ENCODE measurements around the gene ASAP2. TPM values are rescaled to one million over a fixed set of nuclear protein-coding genes. Genes with fewer than 3 reads are reported as not detected.
"Not testable (repeated sequence)": the region's sequence is repeated elsewhere in the genome, so short reads cannot be mapped to it uniquely, and the experiment has no call there.

ASAP2 gene
- total RNA-seq, 4 donors from 2014 or later, result 28.2 to 38.0 (median 31.7) TPM

DNA sequence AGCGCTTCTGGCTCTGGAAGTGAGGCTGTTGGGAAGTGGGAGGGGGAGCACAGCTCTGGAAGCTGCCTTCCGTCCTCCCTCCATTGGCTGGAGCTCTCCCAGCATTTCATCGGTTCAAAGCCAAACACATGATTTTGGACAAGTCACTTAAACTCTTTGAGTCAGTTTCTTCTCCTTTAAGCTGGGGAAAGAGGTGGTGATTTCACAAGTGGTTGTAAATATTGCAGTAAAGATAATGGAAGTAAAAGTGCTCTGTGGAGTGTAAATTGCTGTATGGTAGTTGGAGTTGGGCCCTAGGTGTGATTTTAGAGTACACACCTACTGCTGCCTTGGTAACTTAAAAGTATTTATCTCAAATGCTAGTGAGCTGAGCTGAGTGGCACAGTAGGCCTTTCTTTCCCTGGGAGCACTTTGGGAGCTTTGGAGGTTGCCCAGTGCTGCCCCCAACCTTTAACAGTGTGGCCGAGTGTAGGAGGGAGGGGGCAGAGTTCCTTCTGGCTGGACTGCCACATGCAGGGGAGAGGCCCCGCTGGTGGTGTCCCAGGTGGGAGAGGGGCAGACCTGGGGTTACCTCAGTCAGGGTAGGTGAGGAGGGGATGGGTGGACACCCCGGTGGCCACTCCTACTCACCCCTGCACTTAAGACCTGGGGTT, 54.7 kb downstream of the ASAP2 start:
- no peak for DNase-seq (ENCODE audit: low spot score in 2 of 2)
- Histone ChIP-seq H3K4me1 (peaks cover 0 to 93% (median 73%) of the 10 kb centered on the region in 4 donors), H3K36me3 (no peaks in the 10 kb centered on the region), H3K27me3 (no peaks in the 10 kb centered on the region), H3K27ac (peak overlapping the region; percentile 71 to 93 (median 80)), H3K9me3 (no peaks in the 10 kb centered on the region), H3K4me3 (no peak overlapping the region)
- 40 to 49% methylated on average over 6 of the region's 6 CpGs for WGBS, 2 donors
- TF ChIP-seq EP300 (IDR thresholded peaks at IDR 0.05), result peak in 1 of 2 donors; percentile 31
- TF ChIP-seq, protein P1, sequence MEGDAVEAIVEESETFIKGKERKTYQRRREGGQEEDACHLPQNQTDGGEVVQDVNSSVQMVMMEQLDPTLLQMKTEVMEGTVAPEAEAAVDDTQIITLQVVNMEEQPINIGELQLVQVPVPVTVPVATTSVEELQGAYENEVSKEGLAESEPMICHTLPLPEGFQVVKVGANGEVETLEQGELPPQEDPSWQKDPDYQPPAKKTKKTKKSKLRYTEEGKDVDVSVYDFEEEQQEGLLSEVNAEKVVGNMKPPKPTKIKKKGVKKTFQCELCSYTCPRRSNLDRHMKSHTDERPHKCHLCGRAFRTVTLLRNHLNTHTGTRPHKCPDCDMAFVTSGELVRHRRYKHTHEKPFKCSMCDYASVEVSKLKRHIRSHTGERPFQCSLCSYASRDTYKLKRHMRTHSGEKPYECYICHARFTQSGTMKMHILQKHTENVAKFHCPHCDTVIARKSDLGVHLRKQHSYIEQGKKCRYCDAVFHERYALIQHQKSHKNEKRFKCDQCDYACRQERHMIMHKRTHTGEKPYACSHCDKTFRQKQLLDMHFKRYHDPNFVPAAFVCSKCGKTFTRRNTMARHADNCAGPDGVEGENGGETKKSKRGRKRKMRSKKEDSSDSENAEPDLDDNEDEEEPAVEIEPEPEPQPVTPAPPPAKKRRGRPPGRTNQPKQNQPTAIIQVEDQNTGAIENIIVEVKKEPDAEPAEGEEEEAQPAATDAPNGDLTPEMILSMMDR (IDR thresholded peaks at IDR 0.05), result no peak
- no peak for TF ChIP-seq POLR2A (IDR thresholded peaks at IDR 0.05)

DNA sequence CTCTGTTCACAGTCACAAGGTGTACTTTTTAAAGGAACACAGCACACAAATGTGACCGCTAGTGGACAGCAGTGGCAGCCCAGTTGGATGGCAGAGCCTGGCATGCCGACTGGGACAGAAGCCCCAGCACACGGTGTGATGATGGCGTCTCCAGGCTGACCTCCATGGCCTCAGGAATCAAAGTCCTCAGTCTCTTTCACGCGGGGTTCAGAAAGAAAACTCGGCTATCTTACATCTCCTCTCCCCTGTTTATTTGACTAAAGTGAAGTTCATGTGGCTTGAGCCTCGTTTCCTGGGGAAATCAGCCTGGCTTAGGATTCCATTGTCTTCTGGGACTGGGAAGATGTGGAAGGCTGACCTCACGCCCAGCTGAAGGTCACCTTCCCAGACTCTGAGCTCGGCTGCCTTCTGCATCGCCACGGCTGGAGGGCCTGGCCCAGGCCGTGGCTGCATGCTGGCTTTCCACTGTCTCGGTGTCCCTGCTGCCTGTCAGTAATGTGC, 56.1 kb downstream of the ASAP2 start:
- no peaks in the 10 kb centered on the region for H3K36me3 ChIP-seq
- no peaks in the 10 kb centered on the region for H3K27me3 ChIP-seq
- H3K9me3 ChIP-seq, result no peaks in the 10 kb centered on the region
- no peak for DNase-seq (ENCODE audit: low spot score in 2 of 2)
- H3K27ac ChIP-seq, result peak overlapping the region; percentile 37 to 93 (median 69)
- peaks cover 0 to 83% (median 63%) of the 10 kb centered on the region in 4 donors for H3K4me1 ChIP-seq
- TF ChIP-seq, protein P1 (IDR thresholded peaks at IDR 0.05), result no peak
- TF ChIP-seq POLR2A (IDR thresholded peaks at IDR 0.05) (no peak), EP300 (IDR thresholded peaks at IDR 0.05) (no peak)
- no peak overlapping the region for H3K4me3 ChIP-seq
- 22 to 31% methylated on average over 14 of the region's 14 CpGs for WGBS, 2 donors

DNA sequence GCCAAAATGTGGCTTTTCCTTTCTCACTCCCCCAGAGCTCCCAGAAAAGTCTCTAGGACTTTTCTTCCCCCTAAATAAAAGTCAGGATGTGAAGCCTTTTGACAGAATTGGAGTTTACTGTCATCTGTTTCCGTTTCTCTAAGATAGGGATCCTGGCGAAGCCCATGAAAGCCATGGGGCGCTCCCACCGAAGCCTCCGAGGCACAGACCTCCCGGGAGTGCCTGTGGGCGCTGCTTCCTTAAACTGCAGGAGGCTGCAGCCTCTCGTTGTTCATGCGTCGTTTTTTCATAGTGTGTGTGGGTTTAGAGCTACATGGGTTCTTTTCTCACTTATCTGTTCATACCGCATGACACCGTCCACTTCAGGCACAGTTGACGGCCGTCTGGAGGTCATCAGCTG, 56.8 kb downstream of the ASAP2 start:
- Histone ChIP-seq H3K4me1 (peaks cover 0 to 76% (median 60%) of the 10 kb centered on the region in 4 donors), H3K9me3 (no peaks in the 10 kb centered on the region), H3K36me3 (no peaks in the 10 kb centered on the region), H3K27ac (peak overlapping the region; percentile 37 to 93 (median 69)), H3K27me3 (no peaks in the 10 kb centered on the region), H3K4me3 (no peak overlapping the region)
- 27 to 28% methylated on average over 14 of the region's 14 CpGs for WGBS, 2 donors
- TF ChIP-seq POLR2A (IDR thresholded peaks at IDR 0.05) (no peak), EP300 (IDR thresholded peaks at IDR 0.05) (no peak)
- TF ChIP-seq, protein P1 (IDR thresholded peaks at IDR 0.05), result no peak
- no peak for DNase-seq (ENCODE audit: low spot score in 2 of 2)

DNA sequence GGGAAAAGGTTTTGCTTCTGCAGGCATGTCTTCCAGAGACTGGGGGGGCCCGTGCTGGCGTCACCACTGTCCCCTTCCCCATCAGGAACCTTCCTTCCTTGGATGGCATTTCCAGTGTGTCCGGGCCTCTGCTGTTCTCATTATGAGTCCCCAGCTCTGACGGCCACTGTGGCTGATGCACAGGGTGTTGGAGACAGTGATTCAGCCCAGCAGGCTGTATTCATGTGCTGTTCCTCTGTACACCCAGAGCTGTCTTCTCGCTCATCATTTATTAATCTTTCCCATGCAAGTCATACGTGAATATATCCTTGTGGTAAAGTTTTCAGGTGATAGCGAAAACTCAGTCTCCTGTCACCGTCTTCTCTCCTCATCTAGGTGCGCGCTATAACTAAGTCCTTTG, 57.7 kb downstream of the ASAP2 start:
- H3K4me3 ChIP-seq, result no peak overlapping the region
- DNase-seq (ENCODE audit: low spot score in 2 of 2), result no peak
- H3K36me3 ChIP-seq, result no peaks in the 10 kb centered on the region
- no peaks in the 10 kb centered on the region for H3K9me3 ChIP-seq
- TF ChIP-seq EP300 (IDR thresholded peaks at IDR 0.05) (no peak), POLR2A (IDR thresholded peaks at IDR 0.05) (no peak)
- TF ChIP-seq, protein P1 (IDR thresholded peaks at IDR 0.05), result no peak
- H3K4me1 ChIP-seq, result peaks cover 0 to 68% (median 55%) of the 10 kb centered on the region in 4 donors
- WGBS, 2 donors, result 77 to 79% methylated on average over 10 of the region's 10 CpGs
- peak overlapping the region in 2 of 4 donors; percentile 90 to 93 for H3K27ac ChIP-seq
- H3K27me3 ChIP-seq, result no peaks in the 10 kb centered on the region

DNA sequence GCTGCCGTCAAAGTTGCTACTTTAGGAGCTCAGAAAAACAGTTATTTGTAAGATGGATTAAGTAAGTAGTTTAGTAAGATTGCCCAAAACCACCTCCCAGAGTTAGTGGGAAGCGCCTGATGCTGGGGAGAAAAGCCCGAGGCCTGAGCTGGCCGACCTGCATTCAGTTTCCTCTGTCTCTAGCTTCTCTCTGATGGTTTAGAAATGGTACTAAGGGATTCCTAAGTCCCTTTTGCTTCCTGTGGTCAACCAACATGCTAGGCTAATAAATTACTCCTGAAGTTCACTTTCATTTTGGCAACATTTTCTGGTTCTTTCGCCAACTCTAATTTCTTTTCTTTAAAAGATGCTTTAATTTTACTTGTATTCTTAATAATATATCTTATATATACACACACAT, 60.1 kb downstream of the ASAP2 start:
- H3K27ac ChIP-seq, result peak overlapping the region in 1 of 4 donors; percentile 24
- DNase-seq (ENCODE audit: low spot score in 2 of 2), result no peak

DNA sequence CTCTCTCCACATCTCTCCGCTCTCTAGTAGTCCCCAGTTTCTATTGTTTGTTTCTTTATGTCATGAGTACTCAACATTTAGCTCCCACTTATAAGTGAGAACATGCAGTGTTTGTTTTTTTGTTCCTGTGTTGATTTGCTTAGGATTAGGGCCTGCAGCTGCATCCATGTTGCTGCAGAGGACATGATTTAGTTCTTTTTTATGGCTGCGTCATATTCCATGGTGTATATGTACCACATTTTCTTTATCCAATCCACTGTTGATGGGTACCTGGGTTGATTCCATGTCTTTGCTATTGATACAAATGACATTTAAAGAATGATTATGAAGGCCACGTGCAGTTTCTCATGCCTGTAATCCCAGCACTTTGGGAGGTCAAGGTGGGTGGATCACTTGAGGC, 60.7 kb downstream of the ASAP2 start:
- not testable (repeated sequence) for H3K36me3 ChIP-seq; H3K27ac ChIP-seq; DNase-seq (ENCODE audit: low spot score in 2 of 2); H3K27me3 ChIP-seq; H3K4me3 ChIP-seq; H3K9me3 ChIP-seq
- peaks cover 0 to 43% (median 26%) of the 10 kb centered on the region in 4 donors for H3K4me1 ChIP-seq
- WGBS, 2 donors, result 93 to 99% methylated on average over 3 of the region's 3 CpGs

More for the DNA sequence above, 60.1 kb downstream of the ASAP2 start:
- Histone ChIP-seq H3K36me3 (no peaks in the 10 kb centered on the region), H3K4me3 (no peak overlapping the region), H3K9me3 (no peaks in the 10 kb centered on the region), H3K27me3 (no peaks in the 10 kb centered on the region), H3K4me1 (peaks cover 0 to 49% (median 31%) of the 10 kb centered on the region in 4 donors)
- TF ChIP-seq, protein P1 (IDR thresholded peaks at IDR 0.05), result no peak
- TF ChIP-seq EP300 (IDR thresholded peaks at IDR 0.05), result no peak
- TF ChIP-seq POLR2A (IDR thresholded peaks at IDR 0.05), result no peak
- 79 to 81% methylated on average over 5 of the region's 5 CpGs for WGBS, 2 donors

Measured in tibial nerve (tissue), 4 donors.